Globus pallidus (tissue), 1 donor: ENCODE measurements around the gene VCY1B.
"Not testable (repeated sequence)": the region's sequence is repeated elsewhere in the genome, so short reads cannot be mapped to it uniquely, and the experiment has no call there.

Experiments used
- DNase-seq: peaks from one replicate; pipeline ENCODE4 v3.0.0-alpha.2; 2015; ENCODE audit warnings: low spot score

The VCY1B gene

GRCh38 chrY:14055927-14056326 is at the start of gene VCY1B:
TSS of gene VCY1B (plus strand) at chrY:14056227. CDS start at chrY:14056290, 63 bp downstream.
- not testable (repeated sequence) for DNase-seq

DNA sequence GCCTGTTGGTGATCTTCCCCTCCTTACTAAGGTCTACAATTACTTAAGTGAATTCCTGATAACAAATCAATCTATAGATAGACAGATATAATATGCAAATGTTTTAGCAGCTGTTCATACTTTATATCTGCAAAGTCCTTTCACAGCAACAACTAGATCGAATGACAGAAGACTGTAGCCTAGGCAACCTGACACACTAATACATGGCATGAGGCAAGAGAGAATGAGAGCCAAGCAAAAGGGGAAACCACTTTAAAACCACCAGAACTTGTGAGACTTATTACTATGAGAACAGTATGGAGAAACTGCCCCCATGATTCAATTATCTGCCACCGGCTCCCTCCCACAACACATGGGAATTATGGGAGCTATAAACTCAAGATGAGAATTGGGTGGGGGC is 44.1 kb upstream of the VCY1B start:
- not testable (repeated sequence) for DNase-seq

DNA sequence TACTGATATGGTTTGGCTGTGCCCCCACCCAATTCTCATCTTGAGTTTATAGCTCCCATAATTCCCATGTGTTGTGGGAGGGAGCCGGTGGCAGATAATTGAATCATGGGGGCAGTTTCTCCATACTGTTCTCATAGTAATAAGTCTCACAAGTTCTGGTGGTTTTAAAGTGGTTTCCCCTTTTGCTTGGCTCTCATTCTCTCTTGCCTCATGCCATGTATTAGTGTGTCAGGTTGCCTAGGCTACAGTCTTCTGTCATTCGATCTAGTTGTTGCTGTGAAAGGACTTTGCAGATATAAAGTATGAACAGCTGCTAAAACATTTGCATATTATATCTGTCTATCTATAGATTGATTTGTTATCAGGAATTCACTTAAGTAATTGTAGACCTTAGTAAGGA is 25.6 kb upstream of the VCY1B start:
- DNase-seq, result not testable (repeated sequence)

- no peak for DNase-seq
These were observed 29.9 kb downstream of the VCY1B start for GRCh38 chrY:14085877-14086276.
